B cell (primary cell): ENCODE results near the gene NPTXR. TPM values are rescaled to one million over a fixed set of nuclear protein-coding genes. Genes with fewer than 3 reads are reported as not detected.

Experiments
- ATAC-seq: fragments of 200-7000 bp; cut with Tn5 transposase; one replicate; pipeline ENCODE4 v1.10.0; 2021; ENCODE audit warnings: low read depth, mild to moderate bottlenecking, moderate number of reproducible peaks, moderate library complexity
- CTCF ChIA-PET: fragments of 350-600 bp; sonication (Branson Sonifier 250); formaldehyde crosslinking; loops from one replicate; lab custom pipeline; 2021; ENCODE audit warnings: antibody characterized with exemption, inconsistent platforms; lab: Charles Lee
- POLR2A ChIA-PET: fragments of 350-600 bp; sonication (Branson Sonifier 250); formaldehyde crosslinking; loops from one replicate; lab custom pipeline; 2021; ENCODE audit warnings: antibody characterized with exemption; lab: Charles Lee
- DNase-seq: peaks from one replicate; pipeline ENCODE4 v3.0.0; 2013
- H2AFZ ChIP-seq: 2 replicates; pipeline ENCODE4 v1.6.1; 2012; ENCODE audit warnings: mild to moderate bottlenecking, low read depth, low read length; ENCODE audit not compliant: insufficient read depth, poor library complexity, severe bottlenecking
- H3K27ac ChIP-seq, 2 donors: 1 replicate in 1 of 2; 2 replicates in 1 of 2; pipeline ENCODE4 v1.5.1; 2012 to 2013; ENCODE audit warnings: low read length in 2 of 2, mild to moderate bottlenecking in 2 of 2, moderate library complexity in 1 of 2
- H3K27me3 ChIP-seq, 4 experiments: fragments of 200-600 bp in 1 of 4; sonication (generic) in 1 of 4; replicated peaks in 1 of 4; 1 replicate in 2 of 4; 2 replicates in 2 of 4; pipeline versions ENCODE4 v1.6.1 to v1.7.0; 2013 to 2016; ENCODE audit warnings: low read length in 3 of 4, mild to moderate bottlenecking in 2 of 4, mixed read lengths in 1 of 4, moderate library complexity in 1 of 4; ENCODE audit not compliant: insufficient read depth in 4 of 4, control insufficient read depth in 3 of 4; ENCODE audit errors: control extremely low read depth in 1 of 4
- H3K36me3 ChIP-seq, 2 experiments: replicated peaks in 1 of 2; 1 replicate in 1 of 2; 2 replicates in 1 of 2; pipeline versions ENCODE4 v1.6.1 to v1.7.1; 2013; ENCODE audit warnings: low read length in 1 of 2; ENCODE audit not compliant: insufficient read depth in 2 of 2, control insufficient read depth in 1 of 2; ENCODE audit errors: control extremely low read depth in 1 of 2, extremely low read depth in 1 of 2
- H3K4me1 ChIP-seq, 2 donors: fragments of 200-600 bp in 1 of 2; sonication (generic) in 1 of 2; 1 replicate in 1 of 2; 2 replicates in 1 of 2; pipeline versions ENCODE4 v1.5.1 to v1.6.1; 2013 to 2017; ENCODE audit warnings: low read length in 2 of 2; ENCODE audit not compliant: control insufficient read depth in 2 of 2, insufficient read depth in 2 of 2
- H3K4me2 ChIP-seq: replicated peaks from 2 replicates; pipeline ENCODE3; 2012; ENCODE audit warnings: mild to moderate bottlenecking, low read depth, low read length; ENCODE audit not compliant: poor library complexity, severe bottlenecking
- H3K4me3 ChIP-seq, 5 experiments: fragments of 200-600 bp in 1 of 5; sonication (generic) in 1 of 5; 1 replicate in 3 of 5; 2 replicates in 2 of 5; pipeline versions ENCODE4 v1.5.1 to v1.7.0; 2011 to 2016; ENCODE audit warnings: low read length in 4 of 5, mild to moderate bottlenecking in 4 of 5, low read depth in 2 of 5, control low read depth in 1 of 5, moderate library complexity in 1 of 5; ENCODE audit not compliant: insufficient read depth in 1 of 5; ENCODE audit errors: control extremely low read depth in 1 of 5, extremely low read depth in 1 of 5
- H3K79me2 ChIP-seq: fragments of 200-600 bp; sonication (generic); one replicate; pipeline ENCODE4 v1.6.0; 2016; ENCODE audit warnings: low read length; ENCODE audit not compliant: control insufficient read depth, insufficient read depth
- H3K9ac ChIP-seq: fragments of 200-600 bp; sonication (generic); 2 replicates; pipeline ENCODE4 v1.6.1; 2017; ENCODE audit warnings: mild to moderate bottlenecking, low read length, moderate library complexity
- H3K9me3 ChIP-seq, 3 donors: one replicate each; pipeline versions ENCODE4 v1.6.1 to v1.7.1; 2013; ENCODE audit warnings: low read length in 2 of 3; ENCODE audit not compliant: control insufficient read depth in 2 of 3, insufficient read depth in 1 of 3; ENCODE audit errors: control extremely low read depth in 1 of 3
- H4K20me1 ChIP-seq: 2 replicates; pipeline ENCODE4 v1.6.0; 2012; ENCODE audit warnings: mild to moderate bottlenecking, low read length; ENCODE audit not compliant: insufficient read depth, control insufficient read depth, poor library complexity, severe bottlenecking
- H3K27ac Mint-ChIP-seq: one replicate; pipeline ENCODE4 v1.8.0; 2021; ENCODE audit warnings: mixed read lengths
- H3K27me3 Mint-ChIP-seq: one replicate; pipeline ENCODE4 v1.8.0; 2021; ENCODE audit warnings: mixed read lengths
- H3K4me1 Mint-ChIP-seq: one replicate; pipeline ENCODE4 v1.8.0; 2021; ENCODE audit warnings: mixed read lengths
- H3K4me3 Mint-ChIP-seq: one replicate; pipeline ENCODE4 v1.8.0; 2021; ENCODE audit warnings: mixed read lengths
- H3K9me3 Mint-ChIP-seq: one replicate; pipeline ENCODE4 v1.8.0; 2022; ENCODE audit warnings: mixed read lengths; ENCODE audit not compliant: insufficient read depth
- CTCF ChIP-seq: fragments of 200-600 bp; IDR thresholded peaks from one replicate; pipeline ENCODE4 v1.8.0; 2022; ENCODE audit warnings: antibody characterized with exemption, mild to moderate bottlenecking
- EZH2 ChIP-seq: IDR thresholded peaks from 2 replicates; pipeline ENCODE4 v1.6.1; 2012; ENCODE audit warnings: borderline replicate concordance, low read depth, mild to moderate bottlenecking, moderate library complexity, low read length; ENCODE audit not compliant: insufficient read depth, poor library complexity, severe bottlenecking
- WGBS: methylation state at CpG from one replicate; pipeline ENCODE4 v1.1.5; 2013; ENCODE audit warnings: missing lambda C conversion rate; ENCODE audit not compliant: insufficient coverage; 5-methylcytosine and 5-hydroxymethylcytosine counted together
- intact Hi-C: fragments of 100-400 bp; cut with micrococcal nuclease; formaldehyde crosslinking; loops from one replicate; pipeline ENCODE4 v1.10.0; 2022
- polyA plus RNA-seq: library from polyadenylated mRNA; depleted of rRNA; stranded (reverse); fragments of >200 nt; gene quantifications from 2 replicates; pipeline ENCODE4 v1.2.3, GENCODE V29; 2012
- total RNA-seq, 2 donors: library from RNA; stranded (reverse); fragments of 120-200 nt in 1 of 2; gene quantifications; 1 replicate in 1 of 2; 2 replicates in 1 of 2; pipeline versions ENCODE4 v1.2.3 to v1.2.4, GENCODE V29; 2013 to 2022

The NPTXR gene
- total and polyA plus RNA-seq, 2 donors (not counting 1 experiment from before 2014, with no cell fraction given): 0.16 to 0.71 TPM

GRCh38 chr22:38777087-38777671 lies 66.6 kb downstream of the NPTXR start:
- no peaks in the 10 kb centered on the region for H3K4me1 ChIP-seq
- Mint-ChIP-seq H3K27me3 (no peaks in the 10 kb centered on the region), H3K9me3 (no peaks in the 10 kb centered on the region), H3K4me3 (no peak overlapping the region), H3K4me1 (no peaks in the 10 kb centered on the region), H3K27ac (no peak overlapping the region)
- H3K27ac ChIP-seq: no peak overlapping the region
- 97% methylated on average over 27 of the region's 27 CpGs for WGBS
- intact Hi-C loops: no loop called here
- peaks cover 0 to 9% of the 10 kb centered on the region in 2 experiments for H3K36me3 ChIP-seq
- H3K9ac ChIP-seq: no peak overlapping the region
- DNase-seq: no peak
- no peak overlapping the region for H3K4me3 ChIP-seq
- H3K9me3 ChIP-seq: no peaks in the 10 kb centered on the region
- no peaks in the 10 kb centered on the region for H3K27me3 ChIP-seq
- CTCF ChIA-PET: no interaction called here
- no peak overlapping the region for H2AFZ ChIP-seq
- no peak overlapping the region for H3K4me2 ChIP-seq
- no peaks in the 10 kb centered on the region for H3K79me2 ChIP-seq
- ATAC-seq: no peak
- POLR2A ChIA-PET: no interaction called here
- no peak for TF ChIP-seq CTCF
- TF ChIP-seq EZH2: no peak
- H4K20me1 ChIP-seq: no peaks in the 10 kb centered on the region

- WGBS: 87% methylated on average over 5 of the region's 6 CpGs
- Mint-ChIP-seq H3K27me3 (no peaks in the 10 kb centered on the region), H3K4me1 (no peaks in the 10 kb centered on the region), H3K9me3 (no peaks in the 10 kb centered on the region), H3K27ac (no peak overlapping the region), H3K4me3 (no peak overlapping the region)
- Histone ChIP-seq H3K27ac (no peak overlapping the region), H3K27me3 (no peaks in the 10 kb centered on the region), H3K36me3 (peaks cover 0 to 9% of the 10 kb centered on the region in 2 experiments), H3K9ac (no peak overlapping the region), H3K4me1 (no peaks in the 10 kb centered on the region), H3K9me3 (no peaks in the 10 kb centered on the region), H3K79me2 (no peaks in the 10 kb centered on the region), H4K20me1 (no peaks in the 10 kb centered on the region), H3K4me2 (no peak overlapping the region), H3K4me3 (no peak overlapping the region), H2AFZ (no peak overlapping the region)
- no peak for DNase-seq
- intact Hi-C loops: no loop called here
- no peak for TF ChIP-seq CTCF
- TF ChIP-seq EZH2: no peak
- no peak for ATAC-seq
- POLR2A ChIA-PET: no interaction called here
- CTCF ChIA-PET: no interaction called here
These were observed 67.7 kb downstream of the NPTXR start for GRCh38 chr22:38776086-38776485.
